MG63 (cell line): ENCODE measurements around the gene CYP1B1. TPM values are rescaled to one million over a fixed set of nuclear protein-coding genes. Genes with fewer than 3 reads are reported as not detected.
A peak's percentile ranks its signal among the peaks of the same experiment; 100 is the strongest.
"Not testable (repeated sequence)": the region's sequence is repeated elsewhere in the genome, so short reads cannot be mapped to it uniquely, and the experiment has no call there.

Source experiments
- DNase-seq: peaks from one replicate; pipeline ENCODE4 v3.0.0-alpha.2; 2020
- H3K27me3 ChIP-seq: fragments of 250-450 bp; sonication (Bioruptor Pico); 2 replicates; pipeline ENCODE4 v1.5.1; 2020; ENCODE audit warnings: mild to moderate bottlenecking, moderate library complexity
- H3K36me3 ChIP-seq: fragments of 250-450 bp; sonication (Bioruptor Pico); 2 replicates; pipeline ENCODE4 v1.5.1; 2020; ENCODE audit warnings: mild to moderate bottlenecking, moderate library complexity
- H3K4me3 ChIP-seq: fragments of 250-450 bp; sonication (Bioruptor Pico); 2 replicates; pipeline ENCODE4 v1.5.1; 2020; ENCODE audit warnings: mild to moderate bottlenecking, moderate library complexity
- H3K9me3 ChIP-seq: fragments of 250-450 bp; sonication (Bioruptor Pico); 2 replicates; pipeline ENCODE4 v1.5.1; 2020; ENCODE audit warnings: mild to moderate bottlenecking, moderate library complexity
- total RNA-seq: library from RNA; depleted of rRNA; stranded (reverse); fragments of >200 nt; shearing (Covaris generic); gene quantifications from 2 replicates; pipeline ENCODE4 v1.2.3, GENCODE V29; 2014; ENCODE audit warnings: low replicate concordance; rRNA removed

CYP1B1 gene
- 21.1 and 27.7 TPM in 2 replicates for total RNA-seq

DNA sequence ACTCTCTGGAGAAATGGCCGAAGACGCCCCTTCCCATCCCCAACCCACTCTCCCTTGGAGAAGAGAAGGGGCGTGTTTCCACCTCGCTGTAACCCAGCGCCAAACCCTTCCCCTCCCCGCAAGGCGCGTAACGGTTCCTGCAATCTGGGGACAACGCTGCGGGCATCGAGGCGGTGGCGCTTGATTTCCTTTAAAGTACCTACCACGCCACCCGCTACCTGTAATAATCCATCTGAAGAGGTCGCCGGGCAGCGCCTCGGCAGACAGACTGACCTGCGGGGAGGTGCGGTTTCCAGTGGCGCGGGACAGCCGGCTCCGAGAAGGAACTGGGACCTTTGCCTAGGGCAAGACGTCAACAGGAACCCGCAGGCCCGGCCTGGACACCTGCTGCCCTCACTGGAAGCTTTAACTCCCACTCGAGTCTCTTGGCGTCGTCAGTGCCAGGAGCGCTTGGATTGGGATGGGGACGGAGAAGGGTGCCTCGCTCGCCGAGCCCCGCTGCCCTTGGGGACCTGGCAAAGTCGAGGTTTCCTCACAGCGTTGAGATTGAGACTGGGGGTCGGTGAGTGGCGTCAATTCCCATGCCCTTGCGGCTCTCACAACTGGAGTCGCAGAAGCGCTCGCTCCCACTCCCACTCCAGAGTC, at the start of gene CYP1B1:
Gene CYP1B1, minus strand, starts transcription at position 645 of the 645 bp plus-strand sequence. CDS start 763 bp downstream, outside the sequence.
- no peaks in the 10 kb centered on the region for H3K27me3 ChIP-seq
- DNase-seq, result no peak
- peak within 1 kb of the TSS; percentile 60 for H3K4me3 ChIP-seq
- H3K36me3 ChIP-seq, result peaks cover 33% of the 10 kb centered on the region
- H3K9me3 ChIP-seq, result no peaks in the 10 kb centered on the region

- Histone ChIP-seq H3K9me3 (no peaks in the 10 kb centered on the region), H3K36me3 (no peaks in the 10 kb centered on the region), H3K27me3 (no peaks in the 10 kb centered on the region), H3K4me3 (no peak overlapping the region)
- no peak for DNase-seq
Observed at GRCh38 chr2:38125007-38125406, 49.1 kb upstream of the CYP1B1 start.

GRCh38 chr2:38123911-38124310, 48.0 kb upstream of the CYP1B1 start:
- Histone ChIP-seq H3K27me3 (no peaks in the 10 kb centered on the region), H3K9me3 (no peaks in the 10 kb centered on the region), H3K4me3 (no peak overlapping the region), H3K36me3 (no peaks in the 10 kb centered on the region)
- DNase-seq, result no peak

GRCh38 chr2:38122344-38122743, 46.4 kb upstream of the CYP1B1 start:
- DNase-seq, result peak; percentile 20
- Histone ChIP-seq H3K27me3 (no peaks in the 10 kb centered on the region), H3K36me3 (no peaks in the 10 kb centered on the region), H3K4me3 (no peak overlapping the region), H3K9me3 (0 out of 2 replicates have a peak, but pooled peaks cover 2% of the 10 kb centered on the region)

DNA sequence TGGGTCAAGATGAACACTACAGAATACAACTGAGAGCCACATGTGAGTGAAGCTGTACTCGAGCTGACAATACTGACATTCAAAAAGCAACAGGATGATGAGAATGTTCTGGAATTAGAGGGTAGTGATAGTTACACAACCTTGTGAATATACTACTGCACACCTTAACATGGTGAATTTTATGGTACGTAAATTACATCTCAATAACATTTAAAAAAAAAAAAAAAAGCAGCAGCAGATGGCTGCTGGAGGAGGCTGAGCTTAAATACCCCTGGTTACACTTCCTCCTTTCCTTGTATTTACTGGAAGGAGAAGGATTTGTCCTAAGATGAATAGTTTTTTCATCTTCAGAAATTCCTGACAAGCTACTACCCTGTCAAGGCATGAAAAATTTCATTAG, 45.5 kb upstream of the CYP1B1 start:
- H3K4me3 ChIP-seq, result no peak overlapping the region
- 0 out of 2 replicates have a peak, but pooled peaks cover 2% of the 10 kb centered on the region for H3K9me3 ChIP-seq
- no peak for DNase-seq
- no peaks in the 10 kb centered on the region for H3K36me3 ChIP-seq
- no peaks in the 10 kb centered on the region for H3K27me3 ChIP-seq

DNA sequence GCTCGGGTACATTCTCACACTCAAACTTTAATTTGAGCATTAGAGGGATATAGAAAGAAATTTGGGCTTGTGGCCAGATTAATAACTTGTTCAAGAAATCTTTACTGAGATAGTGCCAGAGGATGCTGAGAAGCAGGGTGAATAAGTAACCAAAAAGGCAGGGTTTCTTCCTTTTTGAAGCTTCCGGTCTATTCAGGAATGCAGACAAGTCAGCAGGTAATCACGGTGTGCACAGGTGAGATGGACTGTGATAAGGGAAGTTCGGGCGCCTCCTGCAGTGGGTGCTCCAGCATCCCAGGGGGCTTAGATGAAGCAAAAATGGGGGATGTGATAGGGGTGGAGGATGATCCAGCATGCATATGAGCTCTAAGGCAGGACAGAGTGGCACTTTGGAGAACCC, 44.9 kb upstream of the CYP1B1 start:
- H3K4me3 ChIP-seq, result no peak overlapping the region
- H3K27me3 ChIP-seq, result no peaks in the 10 kb centered on the region
- H3K36me3 ChIP-seq, result no peaks in the 10 kb centered on the region
- no peak for DNase-seq
- 0 out of 2 replicates have a peak, but pooled peaks cover 2% of the 10 kb centered on the region for H3K9me3 ChIP-seq

GRCh38 chr2:38120264-38120592, 44.3 kb upstream of the CYP1B1 start:
- no peak for DNase-seq
- Histone ChIP-seq H3K36me3 (no peaks in the 10 kb centered on the region), H3K9me3 (0 out of 2 replicates have a peak, but pooled peaks cover 2% of the 10 kb centered on the region), H3K27me3 (no peaks in the 10 kb centered on the region), H3K4me3 (no peak overlapping the region)

GRCh38 chr2:38116762-38117161, 40.8 kb upstream of the CYP1B1 start:
- H3K36me3 ChIP-seq, result no peaks in the 10 kb centered on the region
- H3K27me3 ChIP-seq, result no peaks in the 10 kb centered on the region
- peaks cover 5% of the 10 kb centered on the region; the same call in 1 of the 2 replicates for H3K9me3 ChIP-seq
- H3K4me3 ChIP-seq, result no peak overlapping the region
- no peak for DNase-seq

- no peak overlapping the region for H3K4me3 ChIP-seq
- no peaks in the 10 kb centered on the region for H3K36me3 ChIP-seq
- no peaks in the 10 kb centered on the region for H3K27me3 ChIP-seq
- DNase-seq, result peak; percentile 65
- H3K9me3 ChIP-seq, result peaks cover 5% of the 10 kb centered on the region; the same call in 1 of the 2 replicates
Observed at GRCh38 chr2:38115216-38116032, 39.5 kb upstream of the CYP1B1 start.

GRCh38 chr2:38113981-38114708, 38.2 kb upstream of the CYP1B1 start:
- H3K4me3 ChIP-seq, result no peak overlapping the region
- DNase-seq, result no peak
- peaks cover 5% of the 10 kb centered on the region; the same call in 1 of the 2 replicates for H3K9me3 ChIP-seq
- no peaks in the 10 kb centered on the region for H3K36me3 ChIP-seq
- H3K27me3 ChIP-seq, result no peaks in the 10 kb centered on the region

- Histone ChIP-seq H3K4me3 (no peak overlapping the region), H3K9me3 (peaks cover 5% of the 10 kb centered on the region; the same call in 1 of the 2 replicates), H3K27me3 (no peaks in the 10 kb centered on the region), H3K36me3 (no peaks in the 10 kb centered on the region)
- DNase-seq, result no peak
Observed at GRCh38 chr2:38113051-38113450, 37.1 kb upstream of the CYP1B1 start.

- not testable (repeated sequence) for H3K36me3 ChIP-seq, H3K9me3 ChIP-seq, H3K27me3 ChIP-seq, H3K4me3 ChIP-seq, DNase-seq
Observed at GRCh38 chr2:38111350-38111749, 35.4 kb upstream of the CYP1B1 start.

DNA sequence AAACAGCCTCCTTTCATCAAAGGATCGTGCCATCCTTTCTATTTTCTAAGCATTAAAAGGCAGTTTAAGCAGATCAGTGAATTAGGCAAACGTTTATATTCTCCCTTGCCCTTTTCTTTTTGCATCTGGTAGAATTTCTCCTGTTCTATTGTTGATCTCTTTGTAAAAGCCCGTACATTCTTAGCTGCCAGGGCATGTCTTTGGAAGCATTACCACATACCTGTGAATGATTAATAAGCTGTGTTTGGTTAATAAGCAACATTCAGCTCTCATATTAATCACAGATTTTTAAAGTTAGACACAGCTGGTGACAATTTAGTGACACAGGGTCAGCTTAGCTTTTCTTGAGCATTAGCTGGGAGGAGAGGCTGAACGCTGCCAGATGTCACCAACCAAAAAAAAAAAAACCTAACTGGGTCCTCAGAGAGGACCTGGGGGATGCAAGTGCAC, 33.8 kb upstream of the CYP1B1 start:
- Histone ChIP-seq H3K36me3 (no peaks in the 10 kb centered on the region), H3K4me3 (no peak overlapping the region), H3K9me3 (peaks cover 4% of the 10 kb centered on the region), H3K27me3 (no peaks in the 10 kb centered on the region)
- DNase-seq, result no peak

DNA sequence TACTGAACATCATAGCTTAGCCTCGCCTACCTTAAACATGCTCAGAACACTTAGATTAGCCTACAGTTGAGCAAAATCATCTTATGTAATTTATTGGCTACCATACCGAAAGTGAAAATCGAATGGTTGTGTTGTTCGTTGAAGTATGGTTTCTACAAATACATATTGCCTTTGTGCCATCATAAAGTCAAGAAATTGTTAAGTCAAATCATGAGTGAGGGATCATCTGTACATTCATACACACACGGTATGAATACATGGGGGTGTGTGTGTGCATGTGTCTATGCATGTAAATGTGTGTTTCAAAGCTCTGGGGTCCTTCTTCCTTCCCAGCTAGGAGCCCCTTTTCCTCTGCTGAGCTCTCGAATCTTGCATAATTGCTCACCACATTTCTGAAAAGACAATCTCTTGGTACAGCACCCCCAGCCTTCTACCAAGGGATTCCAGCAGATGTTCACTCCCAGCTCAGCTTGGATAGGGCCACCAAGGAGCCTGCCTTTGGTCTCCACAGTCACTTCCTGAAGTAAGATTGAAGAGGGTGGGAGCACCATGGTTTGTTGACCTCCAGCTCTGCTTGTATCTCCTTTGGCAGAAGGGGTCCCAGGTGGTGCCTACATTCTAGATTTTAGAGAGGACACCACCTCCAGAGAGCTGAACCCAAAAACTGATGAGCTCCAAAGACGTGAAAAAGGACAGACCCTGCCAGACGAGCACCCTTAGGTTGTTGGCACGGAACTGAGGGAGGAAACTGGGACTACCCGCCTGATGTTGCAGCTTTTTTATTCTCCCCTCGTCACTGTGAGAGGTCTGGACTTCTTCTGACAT, 33.2 kb upstream of the CYP1B1 start:
- Histone ChIP-seq H3K27me3 (no peaks in the 10 kb centered on the region), H3K36me3 (no peaks in the 10 kb centered on the region), H3K9me3 (peaks cover 5% of the 10 kb centered on the region), H3K4me3 (no peak overlapping the region)
- no peak for DNase-seq

DNA sequence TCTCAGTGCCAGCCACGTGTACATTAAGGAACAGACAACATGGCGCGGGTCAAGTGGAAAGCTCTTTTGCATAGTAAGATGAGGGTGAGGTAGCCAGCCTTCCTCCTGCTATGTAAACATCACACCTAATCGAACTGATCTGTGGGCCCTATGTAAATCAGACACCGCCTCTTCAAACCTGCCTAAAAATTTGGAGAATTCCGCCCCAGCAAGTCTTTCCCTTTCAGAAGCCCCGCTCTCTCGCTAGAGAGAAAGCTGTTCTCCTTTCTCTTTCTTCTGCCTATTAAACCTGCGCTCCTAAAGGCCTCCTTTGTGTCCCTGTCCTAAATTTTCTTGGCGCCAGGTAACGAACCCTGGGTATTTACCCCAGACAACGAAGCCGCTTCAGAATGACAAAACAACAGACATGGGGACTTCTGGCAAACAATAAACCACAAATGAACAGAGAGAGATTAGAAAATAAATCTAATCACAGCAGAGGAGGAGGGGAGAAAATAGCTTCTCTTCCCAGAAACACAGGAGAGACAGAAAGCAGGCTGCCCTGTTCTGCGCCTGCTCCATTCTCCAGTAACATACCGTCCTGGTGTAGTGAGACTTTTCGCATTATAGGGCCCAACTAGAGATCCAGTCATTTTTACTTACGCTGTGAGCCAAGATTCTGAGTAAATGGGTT, 31.9 kb upstream of the CYP1B1 start:
- Histone ChIP-seq H3K9me3 (peaks cover 7% of the 10 kb centered on the region), H3K27me3 (no peaks in the 10 kb centered on the region), H3K4me3 (no peak overlapping the region), H3K36me3 (no peaks in the 10 kb centered on the region)
- DNase-seq, result no peak
